ENCODE results near the gene LAMC3. TPM values are rescaled to one million over a fixed set of nuclear protein-coding genes. Genes with fewer than 3 reads are reported as not detected.

The LAMC3 gene
- polyA plus RNA-seq, 1 experiment: 0.01 TPM

- DNase-seq (ENCODE audit: low read depth): no peak
- H3K36me3 ChIP-seq (ENCODE audit: control insufficient read depth, insufficient read depth, low read length): no peaks in the 10 kb centered on the region
- CTCF ChIA-PET: interaction anchor here (1.1 to 1.2 kb wide), 2 partner anchors 16 kb away, joined by 3 read pairs; no protein-coding TSS in a partner anchor
- H3K27me3 ChIP-seq (ENCODE audit: control insufficient read depth, insufficient read depth, low read length): peaks cover 15% of the 10 kb centered on the region
- TF ChIP-seq CTCF (IDR thresholded peaks at IDR 0.05; ENCODE audit: insufficient read depth, low read depth, low read length): no peak
- POLR2A ChIA-PET: no interaction called here
- no peak overlapping the region for H3K4me3 ChIP-seq (ENCODE audit: low read depth, low read length)
Measured at GRCh38 chr9:130980526-130980925, 28.4 kb upstream of the LAMC3 start.

DNA sequence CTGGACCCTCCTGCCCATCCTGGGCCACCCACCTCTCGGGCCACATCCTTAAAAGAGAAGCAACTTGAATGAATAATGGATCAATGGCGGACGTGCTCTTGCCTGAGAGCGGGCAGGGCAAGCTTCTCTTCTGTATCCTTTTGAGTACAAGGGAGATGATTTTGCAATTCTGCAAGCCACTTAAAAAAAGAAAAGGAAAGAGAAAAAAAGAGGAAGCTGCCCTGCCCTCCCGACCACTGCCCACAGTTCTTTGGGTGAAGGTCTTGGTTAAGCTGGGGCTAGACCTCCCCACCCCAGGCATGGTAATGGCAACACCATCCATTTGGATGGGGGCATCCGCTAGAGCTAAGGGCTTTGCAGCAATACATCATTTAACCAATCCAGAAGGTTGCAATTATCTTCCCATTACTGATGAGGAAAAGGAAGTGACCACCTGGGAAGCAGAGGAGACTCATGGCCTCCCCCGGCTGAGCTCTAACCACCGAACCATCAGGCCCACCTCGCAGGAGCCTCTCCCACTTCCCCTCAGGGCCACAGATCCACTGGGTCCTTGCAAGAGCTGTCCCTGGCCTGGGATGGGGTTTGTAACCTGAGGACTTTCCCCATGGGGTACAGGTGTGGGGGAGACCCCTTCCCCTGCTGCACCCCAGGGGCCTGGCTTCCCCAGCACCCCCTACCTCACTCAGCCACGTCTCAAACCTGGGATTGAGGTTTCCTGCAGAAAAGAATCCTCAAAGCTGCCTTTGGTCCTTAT lies 27.8 kb upstream of the LAMC3 start:
- POLR2A ChIA-PET: no interaction called here
- CTCF ChIA-PET: interaction anchor here (1.1 to 1.2 kb wide), 3 partner anchors 15 to 47 kb away, joined by 3 to 4 read pairs (median 3); no protein-coding TSS in a partner anchor
- Histone ChIP-seq H3K4me3 (ENCODE audit: low read depth, low read length) (no peak overlapping the region), H3K27me3 (ENCODE audit: control insufficient read depth, insufficient read depth, low read length) (peaks cover 16% of the 10 kb centered on the region), H3K36me3 (ENCODE audit: control insufficient read depth, insufficient read depth, low read length) (no peaks in the 10 kb centered on the region)
- no peak for TF ChIP-seq CTCF (IDR thresholded peaks at IDR 0.05; ENCODE audit: insufficient read depth, low read depth, low read length)
- DNase-seq (ENCODE audit: low read depth): no peak

GRCh38 chr9:130981756-130982137 lies 27.2 kb upstream of the LAMC3 start:
- no peaks in the 10 kb centered on the region for H3K36me3 ChIP-seq (ENCODE audit: control insufficient read depth, insufficient read depth, low read length)
- H3K27me3 ChIP-seq (ENCODE audit: control insufficient read depth, insufficient read depth, low read length): peaks cover 16% of the 10 kb centered on the region
- ChIA-PET POLR2A (no interaction called here), CTCF (interaction anchor here (1.2 kb wide), 2 partner anchors 16 to 47 kb away, joined by 3 to 4 read pairs; no protein-coding TSS in a partner anchor)
- no peak overlapping the region for H3K4me3 ChIP-seq (ENCODE audit: low read depth, low read length)
- no peak for TF ChIP-seq CTCF (IDR thresholded peaks at IDR 0.05; ENCODE audit: insufficient read depth, low read depth, low read length)
- no peak for DNase-seq (ENCODE audit: low read depth)

DNA sequence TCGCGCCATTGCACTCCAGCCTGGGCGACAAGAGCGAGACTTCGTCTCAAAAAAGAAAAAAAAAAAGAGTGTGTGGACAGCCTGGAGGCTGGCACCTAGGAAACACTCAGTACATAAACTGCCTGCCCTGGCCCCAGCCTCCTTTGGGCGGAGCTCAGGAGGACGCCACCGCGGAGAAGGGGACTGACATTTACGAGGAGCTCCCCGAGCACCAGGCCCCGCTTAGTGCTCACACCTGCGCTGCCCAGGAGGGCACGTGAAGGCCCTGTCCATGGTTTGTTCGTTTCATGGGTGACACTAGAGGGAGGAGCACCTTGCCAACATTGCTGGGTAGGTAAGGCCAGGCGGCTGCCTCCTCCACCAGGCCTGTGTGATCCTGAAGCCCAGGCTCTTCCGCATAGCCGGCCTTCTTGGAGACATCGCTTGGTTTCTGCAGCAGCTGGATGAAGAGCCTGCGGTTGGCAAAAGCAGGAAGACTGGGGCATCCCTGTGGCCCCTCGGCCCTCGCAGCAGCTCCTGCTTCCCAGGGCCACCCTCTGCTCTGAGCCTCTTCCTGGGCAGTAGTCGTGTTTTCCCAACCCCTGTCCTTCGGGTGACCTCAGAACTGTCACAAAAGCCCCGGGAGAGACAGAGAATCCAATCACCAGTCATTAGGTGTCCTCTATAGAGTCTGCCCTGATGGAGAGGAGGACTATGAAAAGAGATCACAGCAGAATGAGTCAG lies 26.2 kb upstream of the LAMC3 start:
- ChIA-PET CTCF (interaction anchor here (1.0 kb wide), 1 partner anchor 34 kb away, joined by 3 read pairs; no protein-coding TSS in a partner anchor), POLR2A (no interaction called here)
- Histone ChIP-seq H3K36me3 (ENCODE audit: control insufficient read depth, insufficient read depth, low read length) (no peaks in the 10 kb centered on the region), H3K27me3 (ENCODE audit: control insufficient read depth, insufficient read depth, low read length) (peaks cover 19% of the 10 kb centered on the region), H3K4me3 (ENCODE audit: low read depth, low read length) (no peak overlapping the region)
- DNase-seq (ENCODE audit: low read depth): no peak
- TF ChIP-seq CTCF (IDR thresholded peaks at IDR 0.05; ENCODE audit: insufficient read depth, low read depth, low read length): no peak

- CTCF ChIA-PET: interaction anchor here (1.0 kb wide), 1 partner anchor 33 kb away, joined by 3 read pairs; no protein-coding TSS in a partner anchor
- POLR2A ChIA-PET: no interaction called here
- no peak overlapping the region for H3K4me3 ChIP-seq (ENCODE audit: low read depth, low read length)
- DNase-seq (ENCODE audit: low read depth): no peak
- no peak for TF ChIP-seq CTCF (IDR thresholded peaks at IDR 0.05; ENCODE audit: insufficient read depth, low read depth, low read length)
- no peaks in the 10 kb centered on the region for H3K36me3 ChIP-seq (ENCODE audit: control insufficient read depth, insufficient read depth, low read length)
- H3K27me3 ChIP-seq (ENCODE audit: control insufficient read depth, insufficient read depth, low read length): peaks cover 19% of the 10 kb centered on the region
Measured at GRCh38 chr9:130983359-130983670, 25.7 kb upstream of the LAMC3 start.
